ENCODE data around the gene GPR18.
A peak's percentile ranks its signal among the peaks of the same experiment; 100 is the strongest.
"Not testable (repeated sequence)": the region's sequence is repeated elsewhere in the genome, so short reads cannot be mapped to it uniquely, and the experiment has no call there.

The GPR18 gene

GRCh38 chr13:99270518-99270917 is 12.3 kb upstream of the GPR18 start:
- FAIRE-seq (peak; percentile 50), DNase-seq (ENCODE audit: extremely low spot score, insufficient read length, low read depth) (no peak)

GRCh38 chr13:99269627-99270241 is 11.6 kb upstream of the GPR18 start:
- peak; percentile 86 for FAIRE-seq

GRCh38 chr13:99268822-99269221 is 10.6 kb upstream of the GPR18 start:
- FAIRE-seq (no peak), DNase-seq (ENCODE audit: extremely low spot score, insufficient read length, low read depth) (no peak)

More at GRCh38 chr13:99269627-99270241, 11.6 kb upstream of the GPR18 start:
- DNase-seq (ENCODE audit: extremely low spot score, insufficient read length, low read depth), result no peak

DNA sequence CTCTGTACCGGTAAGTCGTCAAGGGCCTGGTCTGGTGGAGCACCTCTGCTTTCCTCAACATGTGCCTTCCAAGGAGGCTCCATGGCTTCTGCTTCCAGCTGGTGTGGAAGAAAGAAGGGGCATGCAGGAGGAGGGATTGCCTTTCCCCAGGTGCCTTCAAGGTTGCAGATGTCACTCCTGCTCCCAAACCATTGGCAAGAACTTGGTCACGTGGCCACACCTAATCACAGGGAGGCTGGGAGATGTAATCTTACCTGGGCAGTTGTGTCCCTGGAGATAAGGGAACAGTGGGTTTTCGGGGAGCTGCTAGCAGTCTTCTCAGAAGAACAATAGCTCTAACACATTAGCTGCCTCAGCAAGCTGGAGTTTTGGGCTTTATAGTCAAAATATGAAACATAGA is 9.7 kb upstream of the GPR18 start:
- DNase-seq (ENCODE audit: extremely low spot score, insufficient read length, low read depth), result no peak
- no peak for FAIRE-seq

DNA sequence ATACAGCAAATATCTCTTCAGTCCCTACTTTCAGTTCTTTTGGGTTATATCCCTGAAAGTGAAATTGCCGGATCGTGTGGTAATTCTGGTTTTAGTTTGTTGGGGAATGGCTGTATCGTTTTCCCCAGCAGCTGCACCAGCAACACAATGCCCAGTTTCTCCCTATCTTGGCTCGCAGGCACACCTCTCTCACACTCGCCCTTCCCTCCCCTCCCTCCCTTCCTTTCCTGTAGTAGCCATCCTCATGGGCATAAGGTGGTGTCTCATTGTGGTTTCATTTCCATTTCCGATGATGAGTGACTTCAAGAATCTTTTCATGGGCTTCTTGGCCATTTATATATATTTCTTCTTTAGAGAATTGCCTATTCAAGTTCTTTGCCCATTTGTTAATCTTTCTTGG is 8.6 kb upstream of the GPR18 start:
- no peak for FAIRE-seq
- DNase-seq (ENCODE audit: extremely low spot score, insufficient read length, low read depth), result no peak

- FAIRE-seq, result peak; percentile 83
- no peak for DNase-seq (ENCODE audit: extremely low spot score, insufficient read length, low read depth)
Measured at GRCh38 chr13:99265821-99266426, 7.7 kb upstream of the GPR18 start.

DNA sequence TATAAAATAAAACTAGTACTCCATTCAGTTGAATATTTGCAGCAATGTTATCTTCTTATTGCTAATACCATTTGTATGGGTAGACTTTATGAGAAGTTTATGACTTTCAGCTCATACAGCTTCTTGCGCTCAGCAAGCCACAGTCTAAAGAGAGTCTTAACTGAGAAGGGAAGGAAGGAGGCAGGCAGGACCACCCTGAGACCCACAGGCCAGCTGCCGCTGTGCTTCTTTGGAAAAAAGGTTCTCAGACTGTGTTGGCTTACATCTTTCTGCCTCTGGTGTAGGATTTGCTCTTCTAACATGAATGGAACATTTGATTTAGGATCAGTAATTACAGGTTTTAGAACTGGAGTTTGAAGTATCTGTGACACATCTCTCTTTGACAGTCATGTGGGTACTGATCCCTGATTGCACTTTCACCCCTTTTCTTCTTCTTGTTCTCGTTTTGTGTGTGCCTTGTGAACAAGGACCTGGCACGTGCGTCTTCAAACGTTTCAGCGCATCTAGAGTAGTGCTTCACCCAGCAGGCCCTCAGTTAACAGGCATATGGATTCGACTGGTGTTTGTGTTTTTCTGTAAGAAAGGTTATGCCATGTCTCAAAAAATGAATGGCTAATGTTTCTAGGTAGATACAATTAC is 7.1 kb upstream of the GPR18 start:
- DNase-seq (ENCODE audit: extremely low spot score, insufficient read length, low read depth), result no peak
- no peak for FAIRE-seq

DNA sequence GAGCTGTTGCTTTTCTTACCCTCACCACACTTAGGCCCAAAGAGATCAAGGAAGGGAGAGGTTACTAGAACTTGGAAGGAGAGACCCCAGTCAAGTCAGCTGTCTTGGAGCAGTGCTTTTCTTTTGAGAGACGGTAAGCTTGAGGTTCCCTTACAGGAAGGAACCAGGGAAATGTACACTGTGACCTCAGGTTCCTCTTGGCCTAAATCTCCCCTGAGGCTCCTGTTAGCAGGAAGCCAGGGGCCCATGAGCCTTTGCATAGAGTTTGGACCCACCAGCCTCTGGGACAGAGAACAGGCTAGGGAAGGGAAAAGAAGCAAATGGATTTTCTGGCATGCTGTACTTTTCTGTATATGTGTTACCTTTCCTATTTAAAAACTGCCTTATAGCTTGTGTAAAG is 5.9 kb upstream of the GPR18 start:
- DNase-seq (ENCODE audit: extremely low spot score, insufficient read length, low read depth) (no peak), FAIRE-seq (no peak)

- FAIRE-seq (no peak), DNase-seq (ENCODE audit: extremely low spot score, insufficient read length, low read depth) (no peak)
Measured at GRCh38 chr13:99263126-99263785, 5.1 kb upstream of the GPR18 start.

- DNase-seq (ENCODE audit: extremely low spot score, insufficient read length, low read depth) (no peak), FAIRE-seq (peak; percentile 5)
Measured at GRCh38 chr13:99261059-99261458, 2.9 kb upstream of the GPR18 start.

DNA sequence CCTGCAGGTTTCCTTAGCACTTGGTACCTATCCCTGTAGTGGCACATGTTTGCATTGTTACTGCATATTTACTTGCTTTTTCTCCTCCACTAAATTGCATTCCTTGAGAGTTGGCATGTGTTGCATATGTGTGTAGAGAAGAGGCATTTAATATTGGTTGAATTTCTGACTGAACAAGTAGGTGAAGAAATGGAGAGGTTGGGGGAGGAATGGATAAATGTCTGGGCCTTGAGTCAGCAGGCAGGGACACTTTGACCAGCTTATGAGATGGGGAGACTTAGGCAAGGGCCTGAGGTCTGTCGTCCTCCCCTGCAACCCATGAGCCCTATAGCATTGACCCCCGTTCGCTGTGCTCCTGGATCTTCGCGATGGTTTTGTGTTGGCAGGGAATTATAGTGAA is 2.0 kb upstream of the GPR18 start:
- DNase-seq (ENCODE audit: extremely low spot score, insufficient read length, low read depth), result no peak
- no peak for FAIRE-seq

DNA sequence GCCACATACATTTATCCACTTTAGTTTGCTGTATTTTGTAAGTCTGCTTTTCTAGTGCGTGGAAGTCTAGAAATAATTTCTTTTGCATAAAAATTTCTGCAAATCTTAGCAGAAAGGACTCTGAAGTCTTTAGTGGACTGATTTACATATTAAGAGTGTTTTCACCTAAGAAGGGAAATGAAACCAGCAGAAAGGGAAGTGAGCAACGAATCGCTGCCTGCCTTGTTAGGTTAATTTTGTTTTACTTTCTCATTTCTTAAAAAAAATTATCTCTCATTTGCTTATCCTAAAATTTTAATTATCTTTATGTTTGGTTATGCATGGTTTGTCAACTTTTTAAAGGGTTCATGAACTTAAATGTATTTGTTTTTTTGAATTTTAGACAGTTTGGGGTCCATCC is 767 bp upstream of the GPR18 start:
- FAIRE-seq, result no peak

GRCh38 chr13:99257291-99257690 is 888 bp downstream of the GPR18 start:
- DNase-seq (ENCODE audit: extremely low spot score, insufficient read length, low read depth) (no peak), FAIRE-seq (no peak)

More for the DNA sequence above, 767 bp upstream of the GPR18 start:
- DNase-seq (ENCODE audit: extremely low spot score, insufficient read length, low read depth), result no peak

- no peak for DNase-seq (ENCODE audit: extremely low spot score, insufficient read length, low read depth)
Measured at GRCh38 chr13:99256709-99257108, 1.5 kb downstream of the GPR18 start.

DNA sequence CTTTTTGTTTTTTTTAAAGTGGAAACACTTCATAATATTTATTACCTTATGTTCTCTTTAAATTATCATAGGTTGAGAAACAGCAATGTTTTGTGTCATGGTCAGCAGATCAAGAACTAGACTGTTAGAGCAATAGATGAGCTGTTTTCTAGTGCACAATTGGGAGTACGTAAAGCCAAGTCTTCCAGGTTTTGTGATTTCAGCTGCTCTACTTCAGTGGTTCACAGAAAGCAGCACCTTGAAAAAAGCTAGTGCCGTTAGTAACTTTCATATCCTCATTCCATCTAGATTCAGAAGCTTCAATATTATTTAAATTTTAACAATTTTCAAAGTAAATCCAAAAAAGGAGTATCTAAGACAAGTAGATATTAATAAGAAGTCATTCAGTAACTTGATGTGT is 1.9 kb downstream of the GPR18 start:
- FAIRE-seq (peak; percentile 50), DNase-seq (ENCODE audit: extremely low spot score, insufficient read length, low read depth) (no peak)

More at GRCh38 chr13:99256709-99257108, 1.5 kb downstream of the GPR18 start:
- FAIRE-seq, result peak; percentile 31

DNA sequence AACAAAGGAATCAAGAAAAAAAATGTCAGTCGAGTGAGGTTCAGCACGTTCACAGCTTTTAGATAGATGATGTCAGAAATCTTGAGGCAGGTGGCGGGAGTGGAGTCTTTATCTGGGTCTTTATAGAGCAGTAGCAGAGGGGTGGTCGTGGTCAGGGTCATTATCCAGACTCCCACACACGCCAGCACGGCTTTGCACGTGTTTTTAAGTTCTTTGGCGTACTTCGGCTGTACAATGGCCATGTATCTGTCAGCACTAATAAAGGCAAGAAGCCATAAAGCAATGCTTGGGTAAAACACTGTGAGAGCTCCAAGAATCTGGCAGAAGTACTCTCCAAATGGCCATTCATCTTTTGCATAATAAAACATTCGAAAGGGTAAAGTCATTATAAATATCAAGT is 2.9 kb downstream of the GPR18 start:
- DNase-seq (ENCODE audit: extremely low spot score, insufficient read length, low read depth), result no peak
- no peak for FAIRE-seq

DNA sequence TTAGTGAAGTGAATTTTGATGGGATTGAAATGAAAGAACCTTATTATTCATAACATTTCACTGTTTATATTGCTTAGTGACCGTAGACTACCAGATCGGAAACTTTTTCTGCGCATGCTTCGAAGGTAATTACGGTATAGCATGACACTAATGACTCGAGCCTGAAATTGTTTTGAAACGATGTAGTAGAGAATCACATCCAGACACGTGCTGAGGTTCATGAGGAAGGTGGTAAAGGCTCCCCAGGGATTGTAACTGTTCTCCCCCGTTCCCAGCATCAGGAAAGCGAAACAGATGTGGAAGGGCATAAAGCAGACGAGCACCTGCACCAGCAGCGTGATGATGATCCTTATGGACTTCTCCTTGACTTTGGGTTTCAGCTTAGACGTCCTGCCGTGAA is 3.3 kb downstream of the GPR18 start:
- FAIRE-seq (no peak), DNase-seq (ENCODE audit: extremely low spot score, insufficient read length, low read depth) (no peak)

DNA sequence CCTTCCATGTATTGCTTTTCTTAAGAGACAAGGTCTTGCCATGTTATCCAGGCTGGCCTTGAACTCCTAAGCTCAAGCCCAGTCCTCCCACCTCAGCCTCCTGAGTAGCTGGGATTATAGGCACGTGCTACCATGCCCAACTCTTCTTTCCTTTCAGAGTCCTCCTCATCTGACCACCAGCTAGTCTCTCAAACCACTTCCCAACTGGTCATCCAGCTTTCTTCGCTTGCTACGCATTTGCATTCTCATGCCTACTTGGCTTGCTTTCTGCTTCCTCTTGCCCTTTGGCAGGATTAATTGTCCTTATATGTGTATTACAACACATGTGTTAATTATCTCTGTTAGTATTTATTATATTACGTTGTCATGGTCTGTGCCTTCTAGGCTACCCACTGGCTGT is 6.3 kb downstream of the GPR18 start:
- DNase-seq (ENCODE audit: extremely low spot score, insufficient read length, low read depth) (no peak), FAIRE-seq (no peak)

GRCh38 chr13:99250982-99251825 is 7.0 kb downstream of the GPR18 start:
- DNase-seq (ENCODE audit: extremely low spot score, insufficient read length, low read depth), result no peak
- FAIRE-seq, result peak; percentile 39

GRCh38 chr13:99249606-99250005 is 8.6 kb downstream of the GPR18 start:
- not testable (repeated sequence) for DNase-seq (ENCODE audit: extremely low spot score, insufficient read length, low read depth); FAIRE-seq

Data from GM18507 (cell line).